HUES48 (cell line): ENCODE measurements around the gene THADA.

Source experiments
- H3K27ac ChIP-seq: one replicate; pipeline ENCODE4 v1.7.0; 2013; ENCODE audit warnings: low read depth, low read length, inconsistent platforms
- H3K27me3 ChIP-seq: 2 replicates; pipeline ENCODE4 v1.6.1; 2013; ENCODE audit warnings: mild to moderate bottlenecking, low read length; ENCODE audit not compliant: control insufficient read depth, insufficient read depth
- H3K36me3 ChIP-seq: 2 replicates; pipeline ENCODE4 v1.6.1; 2013; ENCODE audit warnings: low read length; ENCODE audit not compliant: control insufficient read depth, insufficient read depth
- H3K4me1 ChIP-seq: 2 replicates; pipeline ENCODE4 v1.6.1; 2013; ENCODE audit warnings: mild to moderate bottlenecking, low read length; ENCODE audit not compliant: control insufficient read depth, insufficient read depth
- H3K4me3 ChIP-seq: 2 replicates; pipeline ENCODE4 v1.5.1; 2013; ENCODE audit warnings: mild to moderate bottlenecking, low read depth, low read length
- H3K9ac ChIP-seq: 2 replicates; pipeline ENCODE4 v1.6.1; 2013; ENCODE audit warnings: mild to moderate bottlenecking, low read depth, low read length, moderate library complexity
- H3K9me3 ChIP-seq: 2 replicates; pipeline ENCODE4 v1.6.1; 2013; ENCODE audit warnings: low read length; ENCODE audit not compliant: control insufficient read depth, insufficient read depth

The THADA gene

DNA sequence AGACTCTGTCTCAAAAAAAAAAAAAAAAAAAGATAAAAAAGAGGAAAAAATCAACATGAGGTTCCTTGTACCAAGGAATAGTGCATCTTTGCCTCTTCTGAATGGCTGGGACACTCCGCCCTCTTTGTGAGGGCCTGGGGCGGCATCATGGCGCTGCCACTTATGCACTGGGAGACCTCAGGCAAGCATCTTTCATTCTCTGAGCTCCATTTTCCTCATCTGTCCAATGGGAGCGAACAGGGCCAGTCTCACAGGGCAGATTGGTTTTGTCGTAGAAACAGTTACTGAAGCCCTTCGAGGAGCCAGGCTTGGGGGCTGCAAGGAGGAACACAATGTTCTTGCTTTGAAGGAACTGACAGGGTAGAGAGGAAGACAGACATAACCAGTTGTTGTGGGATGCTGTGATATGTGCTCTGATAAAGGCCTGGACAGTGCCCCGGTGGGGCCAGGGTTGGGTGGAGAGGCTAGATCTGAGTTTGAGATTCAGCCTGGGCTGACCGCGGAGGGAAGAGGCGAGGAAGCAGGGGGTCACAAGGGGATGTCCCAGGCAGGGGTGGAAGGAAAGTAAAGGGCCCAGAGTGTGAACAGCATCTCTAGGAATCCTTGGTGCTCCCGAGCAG lies 383.5 kb downstream of the THADA start:
- Histone ChIP-seq H3K4me3 (no peak overlapping the region), H3K27ac (no peak overlapping the region), H3K36me3 (no peaks in the 10 kb centered on the region), H3K4me1 (peaks cover 16% of the 10 kb centered on the region), H3K9ac (no peak overlapping the region), H3K27me3 (no peaks in the 10 kb centered on the region), H3K9me3 (no peaks in the 10 kb centered on the region)

DNA sequence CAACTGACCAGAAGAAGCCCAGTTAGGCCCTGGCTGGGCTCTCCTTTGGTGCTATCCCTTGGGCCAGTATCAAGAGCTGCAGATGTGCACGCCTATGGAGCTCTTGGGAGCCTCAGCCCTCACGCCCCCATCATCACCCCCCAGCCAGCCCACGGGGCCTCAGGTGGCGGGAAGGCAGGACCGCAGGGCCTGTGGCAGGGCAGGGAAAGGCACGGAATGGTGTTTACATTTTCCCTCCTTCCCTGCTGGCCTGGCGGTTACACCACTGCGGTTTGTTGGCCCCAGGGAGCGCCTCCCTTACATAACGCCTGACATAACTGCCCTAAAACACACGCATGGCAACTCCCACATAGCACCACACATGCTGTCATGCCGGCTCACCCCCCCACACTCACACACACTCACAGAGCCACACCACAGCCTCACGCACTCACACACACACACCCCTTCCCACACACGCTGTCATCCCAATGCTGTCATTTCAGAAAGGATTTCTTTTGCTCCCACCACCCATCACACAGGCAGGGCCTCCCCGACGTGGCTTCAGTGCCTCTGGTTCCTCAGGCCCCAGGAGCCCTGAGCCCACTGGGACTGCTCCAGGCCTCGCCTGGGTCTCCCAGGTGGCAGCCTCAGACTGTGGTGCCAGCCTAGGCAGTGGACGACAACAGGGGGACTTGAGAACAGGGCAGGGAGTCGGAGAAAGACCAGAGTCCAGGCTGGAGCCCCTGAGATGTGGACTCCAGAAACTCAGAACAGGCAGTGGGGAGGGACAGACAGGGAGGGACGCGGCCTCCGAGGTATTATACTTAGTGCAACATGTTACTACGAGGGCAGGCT lies 385.2 kb downstream of the THADA start:
- no peaks in the 10 kb centered on the region for H3K9me3 ChIP-seq
- H3K9ac ChIP-seq: no peak overlapping the region
- no peaks in the 10 kb centered on the region for H3K27me3 ChIP-seq
- no peak overlapping the region for H3K4me3 ChIP-seq
- H3K4me1 ChIP-seq: peaks cover 8% of the 10 kb centered on the region
- H3K27ac ChIP-seq: no peak overlapping the region
- no peaks in the 10 kb centered on the region for H3K36me3 ChIP-seq

DNA sequence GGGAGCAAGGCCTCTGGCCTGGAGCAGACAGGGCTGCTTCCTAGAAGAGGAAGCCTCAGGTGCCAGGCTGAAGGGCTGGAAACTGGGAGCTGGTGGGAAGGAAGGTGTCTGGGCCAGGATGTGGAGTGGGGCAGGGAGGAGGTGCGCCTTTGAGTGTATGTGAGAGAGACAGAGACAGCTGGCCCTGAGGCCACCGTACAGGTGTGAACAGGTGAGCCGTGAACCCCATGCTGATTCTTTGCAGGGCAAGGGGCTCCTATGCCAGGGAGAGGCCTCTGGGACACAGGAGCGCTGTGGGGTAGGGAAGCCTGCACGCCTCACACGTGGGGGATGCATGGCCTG lies 385.7 kb downstream of the THADA start:
- no peak overlapping the region for H3K4me3 ChIP-seq
- H3K9ac ChIP-seq: no peak overlapping the region
- no peak overlapping the region for H3K27ac ChIP-seq
- H3K36me3 ChIP-seq: no peaks in the 10 kb centered on the region
- H3K27me3 ChIP-seq: no peaks in the 10 kb centered on the region
- H3K9me3 ChIP-seq: no peaks in the 10 kb centered on the region
- H3K4me1 ChIP-seq: peaks cover 5% of the 10 kb centered on the region; the same call in 1 of the 2 replicates

DNA sequence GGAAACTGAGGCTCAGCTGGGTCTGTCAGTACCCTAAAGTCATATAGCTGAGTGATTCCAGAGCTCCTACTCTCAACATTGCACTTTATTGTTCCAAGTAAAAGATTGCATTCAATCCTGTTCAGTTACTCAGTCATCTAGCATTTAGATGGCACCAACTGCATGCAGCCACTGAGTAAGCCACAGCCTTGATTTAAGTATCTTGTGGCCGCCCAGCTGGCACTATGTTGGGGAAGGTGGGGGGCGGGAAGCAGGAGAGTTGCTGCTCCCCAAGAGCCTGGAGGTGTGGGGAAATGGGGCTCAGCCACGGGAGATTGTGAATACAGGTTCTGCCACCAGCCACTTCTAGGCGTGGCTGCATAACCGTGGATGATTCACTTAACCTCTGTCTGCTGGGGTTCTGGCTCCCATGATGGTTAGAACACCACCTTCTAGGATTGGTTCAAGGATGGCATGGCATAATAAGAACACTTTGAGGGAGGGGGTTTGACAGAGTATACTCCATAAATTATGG lies 386.6 kb downstream of the THADA start:
- Histone ChIP-seq H3K9me3 (no peaks in the 10 kb centered on the region), H3K4me3 (no peak overlapping the region), H3K27me3 (no peaks in the 10 kb centered on the region), H3K36me3 (no peaks in the 10 kb centered on the region), H3K4me1 (peaks cover 5% of the 10 kb centered on the region; the same call in 1 of the 2 replicates), H3K9ac (no peak overlapping the region), H3K27ac (no peak overlapping the region)

DNA sequence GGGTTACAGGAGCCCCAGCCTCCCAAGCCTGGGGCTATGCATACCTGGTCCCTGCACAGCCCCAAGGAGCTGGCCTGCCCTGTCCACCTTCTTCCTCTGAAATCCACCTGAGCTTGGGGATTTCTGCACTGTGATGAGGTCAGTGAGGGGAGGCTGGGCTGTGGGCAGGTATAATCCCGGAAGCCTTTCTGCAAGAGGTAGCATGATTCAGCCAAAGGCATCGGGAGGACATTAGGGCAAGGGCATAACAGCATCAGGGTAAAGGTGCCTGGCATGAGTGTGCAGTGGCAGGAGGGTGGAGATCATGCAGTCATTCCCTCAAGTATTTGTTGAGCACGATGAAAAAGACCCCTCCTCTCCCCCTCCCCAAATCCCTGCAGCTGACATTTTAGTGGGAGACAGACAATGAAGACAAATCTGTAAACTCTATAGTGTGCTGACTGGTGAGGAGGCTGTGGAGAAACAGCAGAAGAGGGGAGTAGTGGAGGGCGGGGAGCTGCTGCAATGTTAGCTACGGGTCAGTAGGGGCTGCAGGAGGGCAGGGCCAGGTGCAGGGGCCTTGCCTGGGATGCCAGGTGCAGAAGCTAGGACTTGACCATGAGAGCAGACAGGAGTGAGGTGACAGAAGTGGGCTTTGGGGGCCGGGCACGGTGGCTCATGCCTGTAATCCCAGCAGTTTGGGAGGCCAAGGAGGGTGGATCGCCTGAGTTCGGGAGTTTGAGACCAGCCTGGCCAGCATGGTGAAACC lies 388.1 kb downstream of the THADA start:
- Histone ChIP-seq H3K4me1 (peaks cover 5% of the 10 kb centered on the region; the same call in 1 of the 2 replicates), H3K4me3 (no peak overlapping the region), H3K9me3 (no peaks in the 10 kb centered on the region), H3K36me3 (no peaks in the 10 kb centered on the region), H3K27me3 (no peaks in the 10 kb centered on the region), H3K27ac (no peak overlapping the region), H3K9ac (no peak overlapping the region)

DNA sequence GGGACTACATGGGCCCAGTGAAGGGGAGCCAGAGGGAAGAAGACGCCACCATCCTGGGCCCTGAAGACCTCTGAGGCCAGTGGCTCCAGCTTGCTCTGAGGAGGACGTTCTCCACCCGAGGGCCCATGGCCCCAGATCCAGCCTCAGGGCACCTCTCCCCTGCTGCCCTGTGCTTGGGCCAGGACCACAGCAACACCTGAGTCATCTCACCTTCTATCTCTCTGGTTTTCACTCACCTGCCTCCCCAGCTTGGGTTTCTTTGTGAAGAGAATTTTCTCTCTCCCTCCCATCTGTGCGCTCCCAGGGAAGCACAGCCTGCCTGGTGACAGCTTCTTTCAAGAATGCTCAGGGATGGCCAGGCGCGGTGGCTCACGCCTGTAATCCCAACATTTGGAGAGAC lies 389.2 kb downstream of the THADA start:
- no peaks in the 10 kb centered on the region for H3K36me3 ChIP-seq
- H3K4me1 ChIP-seq: peaks cover 5% of the 10 kb centered on the region; the same call in 1 of the 2 replicates
- H3K27me3 ChIP-seq: no peaks in the 10 kb centered on the region
- no peak overlapping the region for H3K27ac ChIP-seq
- no peak overlapping the region for H3K9ac ChIP-seq
- H3K4me3 ChIP-seq: no peak overlapping the region
- no peaks in the 10 kb centered on the region for H3K9me3 ChIP-seq

DNA sequence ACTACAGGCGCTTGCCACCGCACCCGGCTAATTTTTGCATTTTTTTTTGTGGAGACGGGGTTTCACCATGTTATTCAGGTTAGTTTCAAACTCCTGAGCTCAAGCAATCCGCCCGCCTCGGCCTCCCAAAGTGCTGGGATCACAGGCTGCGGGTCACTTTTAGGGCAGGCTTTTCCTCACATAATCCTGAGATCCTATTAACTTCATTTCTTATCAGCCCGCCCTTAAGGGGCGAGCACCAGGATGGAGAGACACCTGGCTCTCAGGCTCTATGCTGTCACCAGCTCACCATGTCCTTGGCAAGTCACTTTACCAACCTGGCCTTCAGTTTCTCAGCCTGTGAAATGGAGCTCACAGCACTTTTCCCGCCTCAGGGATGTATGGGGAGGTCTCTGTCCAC lies 392.5 kb downstream of the THADA start:
- H3K9ac ChIP-seq: no peak overlapping the region

DNA sequence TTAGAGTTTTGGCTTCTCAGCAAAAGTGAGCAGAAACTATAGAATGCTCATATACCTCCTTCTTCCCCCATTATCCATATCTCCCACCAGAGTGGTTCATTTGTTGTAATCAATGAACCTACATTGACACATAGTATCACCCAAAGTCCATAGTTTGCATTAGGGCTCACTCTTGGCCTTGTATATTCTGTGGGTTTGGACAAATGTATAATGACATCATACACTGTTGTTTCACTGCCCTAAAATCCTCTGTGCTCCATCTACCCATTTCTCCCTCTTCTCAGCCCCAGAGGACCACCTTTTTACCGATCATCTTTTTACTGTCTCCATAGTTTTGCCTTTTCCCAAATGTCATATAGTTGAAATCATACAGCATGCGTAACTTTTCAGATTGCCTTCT lies 393.5 kb downstream of the THADA start:
- Histone ChIP-seq H3K27ac (no peak overlapping the region), H3K36me3 (no peaks in the 10 kb centered on the region), H3K9me3 (no peaks in the 10 kb centered on the region), H3K4me3 (no peak overlapping the region), H3K9ac (no peak overlapping the region), H3K27me3 (no peaks in the 10 kb centered on the region), H3K4me1 (peaks cover 9% of the 10 kb centered on the region)

More for the DNA sequence above, 392.5 kb downstream of the THADA start:
- Histone ChIP-seq H3K36me3 (no peaks in the 10 kb centered on the region), H3K9me3 (no peaks in the 10 kb centered on the region), H3K27me3 (no peaks in the 10 kb centered on the region), H3K4me1 (peaks cover 12% of the 10 kb centered on the region), H3K27ac (no peak overlapping the region), H3K4me3 (no peak overlapping the region)

DNA sequence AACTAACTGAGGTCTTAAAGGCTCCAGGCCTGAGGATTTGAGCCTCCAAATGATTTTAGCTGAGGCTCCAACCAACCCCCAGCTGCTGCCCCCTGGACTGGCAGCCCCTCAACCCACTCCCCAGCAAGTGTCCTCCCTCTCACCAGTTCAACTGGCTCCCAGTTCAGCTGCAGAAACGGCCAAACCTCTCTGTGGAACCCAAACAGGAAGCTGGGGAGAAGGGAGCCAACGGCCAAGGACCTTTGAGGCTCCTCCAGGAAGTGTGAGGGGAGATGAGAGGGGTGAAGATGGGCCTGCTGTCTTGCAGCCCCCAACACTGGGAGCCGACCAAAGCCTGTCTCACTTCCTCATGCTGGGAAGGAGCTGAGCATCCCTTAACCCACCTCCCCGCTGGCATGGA lies 394.3 kb downstream of the THADA start:
- H3K4me3 ChIP-seq: no peak overlapping the region
- H3K9me3 ChIP-seq: no peaks in the 10 kb centered on the region
- H3K9ac ChIP-seq: no peak overlapping the region
- no peaks in the 10 kb centered on the region for H3K27me3 ChIP-seq
- H3K4me1 ChIP-seq: peaks cover 11% of the 10 kb centered on the region
- no peak overlapping the region for H3K27ac ChIP-seq
- H3K36me3 ChIP-seq: no peaks in the 10 kb centered on the region

DNA sequence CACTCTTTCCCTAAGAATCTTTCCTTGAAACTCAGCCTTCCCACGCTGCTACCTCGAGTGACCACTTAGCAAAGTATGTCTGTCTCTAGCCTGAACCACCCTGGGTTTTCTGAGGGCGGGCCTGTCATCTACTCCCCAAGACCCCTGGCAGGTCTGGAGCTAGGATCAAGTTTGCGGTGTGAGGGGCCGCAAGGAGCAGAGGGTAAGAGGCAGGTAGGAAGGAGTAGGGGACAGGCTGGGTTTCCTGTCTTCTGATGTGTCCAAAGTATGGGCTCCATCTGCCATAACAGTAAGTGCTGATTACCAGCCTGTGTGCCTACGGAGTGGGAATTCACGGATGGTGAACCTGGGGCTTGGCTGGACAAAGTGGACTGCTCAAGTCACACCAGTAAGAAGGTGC lies 394.8 kb downstream of the THADA start:
- no peak overlapping the region for H3K27ac ChIP-seq
- no peak overlapping the region for H3K4me3 ChIP-seq
- no peaks in the 10 kb centered on the region for H3K27me3 ChIP-seq
- peaks cover 11% of the 10 kb centered on the region for H3K4me1 ChIP-seq
- H3K36me3 ChIP-seq: no peaks in the 10 kb centered on the region
- no peaks in the 10 kb centered on the region for H3K9me3 ChIP-seq
- no peak overlapping the region for H3K9ac ChIP-seq
